Thyroid gland (tissue), 4 donors: Measurements from ENCODE around the gene ETV5. TPM values are rescaled to one million over a fixed set of nuclear protein-coding genes. Genes with fewer than 3 reads are reported as not detected.

Source experiments
- DNase-seq, 2 donors: peaks; one replicate each; pipeline ENCODE4 v3.0.0-alpha.2; 2019
- H3K27ac ChIP-seq, 3 donors: fragments of 200-600 bp; sonication (generic); 1 replicate in 2 of 3; 2 replicates in 1 of 3; pipeline ENCODE4 v1.5.1; 2016 to 2019; ENCODE audit warnings: mild to moderate bottlenecking in 1 of 3, moderate library complexity in 1 of 3
- H3K27me3 ChIP-seq: fragments of 200-600 bp; sonication (generic); one replicate; pipeline ENCODE4 v1.5.1; 2019
- H3K36me3 ChIP-seq, 2 donors: fragments of 200-600 bp; sonication (generic); one replicate each; pipeline ENCODE4 v1.5.1; 2016 to 2019
- H3K4me1 ChIP-seq, 2 donors: fragments of 200-600 bp; sonication (generic); one replicate each; pipeline ENCODE4 v1.5.1; 2017 to 2019
- H3K4me3 ChIP-seq, 3 donors: fragments of 200-600 bp; sonication (generic); replicated peaks in 1 of 3; 1 replicate in 2 of 3; 2 replicates in 1 of 3; pipeline ENCODE4 v1.5.1; 2016; ENCODE audit warnings: mild to moderate bottlenecking in 1 of 3
- H3K9me3 ChIP-seq: fragments of 200-600 bp; sonication (generic); one replicate; pipeline ENCODE4 v1.5.1; 2017
- POLR2A ChIP-seq, 2 donors: fragments of 450-650 bp; IDR thresholded peaks; one replicate each; pipeline ENCODE4 v1.6.1; 2017; ENCODE audit warnings: antibody characterized with exemption in 2 of 2, mild to moderate bottlenecking in 2 of 2, moderate library complexity in 1 of 2
- WGBS, 2 donors: methylation state at CpG; one replicate each; pipeline ENCODE4 v1.1.5; 2017; 5-methylcytosine and 5-hydroxymethylcytosine counted together
- intact Hi-C: fragments of 100-400 bp; cut with DNase I; formaldehyde crosslinking; loops from one replicate; pipeline ENCODE4 v1.15.1; 2023
- total RNA-seq, 4 donors: library from RNA; depleted of rRNA; stranded (reverse); fragments of >200 nt; gene quantifications; one replicate each; pipeline ENCODE4 v1.2.3, GENCODE V29; 2016
- TF ChIP-seq, protein P1 (sequence below), 6 experiments: fragments of 200-600 bp in 3 of 6; fragments of 450-650 bp in 3 of 6; sonication (generic) in 3 of 6; IDR thresholded peaks; one replicate each; pipeline ENCODE4 v1.5.1; 2016 to 2019; ENCODE audit warnings: antibody characterized with exemption in 6 of 6, mild to moderate bottlenecking in 2 of 6, inconsistent platforms in 1 of 6, moderate library complexity in 1 of 6

The ETV5 gene
- total RNA-seq, 4 donors from 2014 or later: 17.9 to 51.5 (median 28.9) TPM

DNA sequence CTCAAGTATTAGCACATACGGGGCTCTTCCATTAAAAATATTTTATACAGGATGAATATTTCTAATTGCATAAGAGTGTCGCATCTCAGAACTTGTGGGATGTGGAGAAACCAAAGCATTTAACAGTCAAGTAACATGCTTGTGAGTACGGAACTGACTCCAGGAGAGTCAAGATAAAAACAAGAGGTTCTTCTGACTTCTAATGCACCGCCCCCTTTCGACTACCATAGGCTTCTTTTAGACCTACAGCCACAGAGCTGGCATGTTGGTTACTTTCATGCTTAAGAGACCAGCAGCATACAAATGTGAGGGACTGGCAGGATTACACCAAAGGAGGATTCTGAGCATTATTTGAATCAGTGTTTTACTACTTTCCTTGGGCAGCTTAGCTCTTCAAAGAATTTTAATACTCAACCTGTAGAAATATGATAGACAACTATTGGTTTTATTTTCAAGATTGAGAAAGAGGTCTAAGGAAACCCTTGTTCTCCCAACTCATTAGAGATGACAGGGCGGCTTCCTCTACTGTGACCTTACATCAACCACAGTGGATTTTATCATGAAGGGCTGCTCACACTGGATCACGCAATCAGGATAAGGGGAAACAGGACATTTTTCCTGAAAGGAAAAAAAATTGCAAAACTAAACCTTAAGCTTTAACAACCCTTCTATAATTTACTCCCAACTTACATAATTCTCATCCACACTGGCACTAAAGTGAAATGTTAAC is 14.0 kb downstream of the ETV5 start:
- intact Hi-C loops: no loop called here
- Histone ChIP-seq H3K27ac (no peak overlapping the region), H3K36me3 (no peaks in the 10 kb centered on the region), H3K4me3 (no peak overlapping the region), H3K9me3 (no peaks in the 10 kb centered on the region), H3K27me3 (no peaks in the 10 kb centered on the region), H3K4me1 (peaks cover 15 to 49% of the 10 kb centered on the region in 2 donors)
- WGBS, 2 donors: 81 to 88% methylated on average over 7 of the region's 7 CpGs
- TF ChIP-seq, protein P1, sequence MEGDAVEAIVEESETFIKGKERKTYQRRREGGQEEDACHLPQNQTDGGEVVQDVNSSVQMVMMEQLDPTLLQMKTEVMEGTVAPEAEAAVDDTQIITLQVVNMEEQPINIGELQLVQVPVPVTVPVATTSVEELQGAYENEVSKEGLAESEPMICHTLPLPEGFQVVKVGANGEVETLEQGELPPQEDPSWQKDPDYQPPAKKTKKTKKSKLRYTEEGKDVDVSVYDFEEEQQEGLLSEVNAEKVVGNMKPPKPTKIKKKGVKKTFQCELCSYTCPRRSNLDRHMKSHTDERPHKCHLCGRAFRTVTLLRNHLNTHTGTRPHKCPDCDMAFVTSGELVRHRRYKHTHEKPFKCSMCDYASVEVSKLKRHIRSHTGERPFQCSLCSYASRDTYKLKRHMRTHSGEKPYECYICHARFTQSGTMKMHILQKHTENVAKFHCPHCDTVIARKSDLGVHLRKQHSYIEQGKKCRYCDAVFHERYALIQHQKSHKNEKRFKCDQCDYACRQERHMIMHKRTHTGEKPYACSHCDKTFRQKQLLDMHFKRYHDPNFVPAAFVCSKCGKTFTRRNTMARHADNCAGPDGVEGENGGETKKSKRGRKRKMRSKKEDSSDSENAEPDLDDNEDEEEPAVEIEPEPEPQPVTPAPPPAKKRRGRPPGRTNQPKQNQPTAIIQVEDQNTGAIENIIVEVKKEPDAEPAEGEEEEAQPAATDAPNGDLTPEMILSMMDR (IDR thresholded peaks at IDR 0.05): no peak
- TF ChIP-seq POLR2A (IDR thresholded peaks at IDR 0.05): no peak
- no peak for DNase-seq

DNA sequence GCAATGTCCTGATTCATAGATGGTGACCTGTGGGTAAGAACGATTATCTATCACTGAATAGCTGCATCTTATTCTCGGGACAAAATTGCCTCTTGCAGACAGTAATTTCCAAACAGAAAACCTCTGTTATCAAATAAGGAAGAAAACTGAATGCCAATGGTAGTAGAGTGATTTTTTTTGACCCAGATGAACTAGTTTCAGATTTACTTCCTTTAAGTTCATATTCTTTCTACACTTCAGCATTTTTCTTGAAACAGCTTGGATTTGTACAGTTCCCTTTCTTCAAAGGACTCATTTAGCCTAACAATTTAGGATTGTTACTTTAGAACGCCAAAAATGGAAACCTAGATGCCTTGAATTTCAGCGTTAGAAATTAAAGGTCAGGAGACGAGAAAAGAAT is 14.6 kb downstream of the ETV5 start:
- intact Hi-C loops: no loop called here
- WGBS, 2 donors: 80 to 84% methylated on average over 5 of the region's 5 CpGs
- Histone ChIP-seq H3K4me3 (no peak overlapping the region), H3K27me3 (no peaks in the 10 kb centered on the region), H3K27ac (no peak overlapping the region), H3K9me3 (no peaks in the 10 kb centered on the region), H3K4me1 (peaks cover 15 to 48% of the 10 kb centered on the region in 2 donors), H3K36me3 (no peaks in the 10 kb centered on the region)
- TF ChIP-seq, protein P1 (IDR thresholded peaks at IDR 0.05): no peak
- TF ChIP-seq POLR2A (IDR thresholded peaks at IDR 0.05): no peak
- no peak for DNase-seq

DNA sequence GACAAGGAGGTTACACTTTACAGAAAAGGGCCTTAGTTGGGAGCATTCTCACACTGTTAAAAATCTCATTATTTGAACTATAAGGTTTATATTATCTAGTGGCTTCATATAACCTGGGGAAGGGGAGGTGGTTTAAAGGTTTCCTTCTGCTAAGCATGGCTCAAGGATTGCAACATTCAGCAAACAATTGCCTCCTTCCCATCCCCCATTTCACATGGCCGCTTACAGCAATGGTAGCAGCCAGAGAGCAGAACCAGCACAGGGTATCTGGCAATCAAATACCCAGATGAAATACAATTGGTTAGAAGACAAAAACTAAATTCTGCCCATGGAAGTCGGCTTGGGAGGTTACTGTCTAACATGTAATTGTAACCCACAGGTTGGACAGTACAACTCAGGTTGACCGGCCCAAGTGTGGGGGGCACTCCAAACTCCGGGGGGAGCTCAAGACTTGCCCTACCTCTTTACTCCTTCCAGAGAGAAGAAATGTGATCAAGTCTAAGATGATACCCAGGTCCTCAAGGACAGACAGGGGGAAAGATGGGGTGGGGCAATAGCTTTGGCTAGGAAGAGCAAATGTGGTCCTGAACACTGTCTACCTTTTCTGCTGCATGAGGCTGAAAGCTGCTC is 15.5 kb downstream of the ETV5 start:
- H3K36me3 ChIP-seq: no peaks in the 10 kb centered on the region
- WGBS, 2 donors: 80 to 85% methylated on average over 4 of the region's 4 CpGs
- no peak for TF ChIP-seq POLR2A (IDR thresholded peaks at IDR 0.05)
- TF ChIP-seq, protein P1 (IDR thresholded peaks at IDR 0.05): no peak
- no peaks in the 10 kb centered on the region for H3K9me3 ChIP-seq
- no peaks in the 10 kb centered on the region for H3K27me3 ChIP-seq
- no peak overlapping the region for H3K4me3 ChIP-seq
- peaks cover 14 to 39% of the 10 kb centered on the region in 2 donors for H3K4me1 ChIP-seq
- no peak for DNase-seq
- H3K27ac ChIP-seq: peak overlapping the region in 1 of 3 donors; percentile 64
- intact Hi-C loops: no loop called here

DNA sequence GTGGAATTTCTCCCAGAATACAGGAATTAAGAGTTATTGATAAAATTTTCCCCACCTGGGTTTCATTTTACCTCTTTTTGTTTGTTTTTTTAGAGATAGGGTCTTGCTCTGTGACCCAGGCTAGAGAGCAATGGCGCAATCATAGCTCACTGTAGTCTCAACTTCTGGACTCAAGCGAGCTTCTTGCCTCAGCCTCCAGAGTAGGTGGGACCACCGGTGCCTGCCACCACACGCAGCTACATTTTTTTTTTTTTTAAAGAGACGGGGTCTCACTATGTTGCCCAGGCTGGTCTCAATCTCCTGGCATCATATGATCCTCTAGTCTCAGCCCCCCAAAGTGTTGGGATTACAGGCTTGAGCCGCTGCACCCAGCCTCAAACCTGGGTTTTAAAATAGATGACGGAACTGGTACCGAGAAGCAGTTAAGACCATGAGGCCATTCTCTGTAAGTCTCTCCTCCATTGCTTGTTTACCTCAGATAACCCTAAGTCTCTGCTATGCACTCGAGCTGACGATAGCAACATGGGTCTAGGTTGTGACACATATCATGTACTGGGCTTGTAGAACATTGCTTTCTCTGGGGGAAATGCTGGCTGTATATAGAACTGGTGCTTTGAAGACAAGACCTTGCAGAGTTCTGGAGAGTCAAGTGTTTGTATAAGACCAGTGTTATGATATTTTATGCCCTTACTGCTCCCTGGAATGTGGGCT is 16.4 kb downstream of the ETV5 start:
- 90 to 93% methylated on average over 10 of the region's 10 CpGs for WGBS, 2 donors
- H3K4me1 ChIP-seq: peaks cover 5 to 30% of the 10 kb centered on the region in 2 donors
- H3K36me3 ChIP-seq: no peaks in the 10 kb centered on the region
- no peak overlapping the region for H3K4me3 ChIP-seq
- no peaks in the 10 kb centered on the region for H3K9me3 ChIP-seq
- no peak for TF ChIP-seq POLR2A (IDR thresholded peaks at IDR 0.05)
- TF ChIP-seq, protein P1 (IDR thresholded peaks at IDR 0.05): no peak
- intact Hi-C loops: no loop called here
- no peak overlapping the region for H3K27ac ChIP-seq
- no peaks in the 10 kb centered on the region for H3K27me3 ChIP-seq
- DNase-seq: no peak
